GM12878 (cell line): ENCODE measurements around the gene UBALD2.

Experiments
- CBFB ChIP-seq: IDR thresholded peaks from 2 replicates; pipeline ENCODE4 v1.6.1; 2016; ENCODE audit warnings: antibody characterized with exemption, low read depth
- CREB1 ChIP-seq: IDR thresholded peaks from 2 replicates; pipeline ENCODE4 v1.6.1; 2012; ENCODE audit warnings: low read depth, mild to moderate bottlenecking, inconsistent platforms
- EP300 ChIP-seq, 2 experiments: fragments of 150-350 bp in 1 of 2; IDR thresholded peaks; 2 replicates each; pipeline ENCODE4 v1.6.1; 2011 to 2012; ENCODE audit warnings: low read depth in 2 of 2, low read length in 2 of 2, borderline replicate concordance in 1 of 2, improper control_type of control experiment in 1 of 2, inconsistent platforms in 1 of 2; ENCODE audit not compliant: control insufficient read depth in 1 of 2
- EZH2 ChIP-seq: IDR thresholded peaks from 2 replicates; pipeline ENCODE4 v1.6.1; 2012; ENCODE audit warnings: low read depth, mild to moderate bottlenecking, control low read depth, inconsistent platforms, low read length, borderline replicate concordance; ENCODE audit not compliant: control insufficient read depth
- POLR2A ChIP-seq: IDR thresholded peaks from 2 replicates; pipeline ENCODE4 v1.6.1; 2011; ENCODE audit warnings: low read depth, mild to moderate bottlenecking, low read length
- POLR2AphosphoS2 ChIP-seq: IDR thresholded peaks from 2 replicates; pipeline ENCODE4 v1.6.1; 2011; ENCODE audit warnings: low read depth, mild to moderate bottlenecking, low read length, improper control_type of control experiment, moderate library complexity
- POLR2AphosphoS5 ChIP-seq: IDR thresholded peaks from 2 replicates; pipeline ENCODE4 v1.6.1; 2011; ENCODE audit warnings: mild to moderate bottlenecking, low read length, inconsistent platforms
- RAD21 ChIP-seq: IDR thresholded peaks from 2 replicates; pipeline ENCODE4 v1.6.1; 2011; ENCODE audit warnings: mild to moderate bottlenecking, low read depth, low read length, moderate library complexity; ENCODE audit not compliant: insufficient read depth
- TF ChIP-seq, protein P1 (sequence below): IDR thresholded peaks from 2 replicates; pipeline ENCODE4 v1.6.1; 2012; ENCODE audit warnings: low read depth, low read length, improper control_type of control experiment
- TF ChIP-seq, protein P2 (sequence below): fragments of 450-650 bp; IDR thresholded peaks from 2 replicates; pipeline ENCODE4 v1.6.1; 2016; ENCODE audit warnings: mild to moderate bottlenecking

DNA sequence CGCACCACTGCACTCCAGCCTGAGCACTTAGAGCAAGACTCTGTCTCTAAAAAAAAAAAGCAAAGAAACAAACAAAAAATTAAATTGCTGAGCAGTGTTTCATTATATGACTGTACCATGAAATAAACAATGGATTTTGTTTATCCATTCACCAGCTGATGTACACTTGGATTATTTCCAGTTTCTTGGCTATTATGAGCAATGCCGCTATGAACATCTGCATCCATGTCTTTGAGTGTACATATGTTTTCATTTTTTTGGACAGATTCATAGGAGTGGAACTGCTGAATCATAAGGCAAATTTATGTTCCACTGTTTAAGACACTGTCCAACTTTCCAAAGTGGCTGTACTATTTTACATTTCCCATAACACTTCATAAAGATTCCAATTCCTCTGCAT lies 32.8 kb upstream of the UBALD2 start:
- TF ChIP-seq POLR2AphosphoS5 = no peak
- no peak for TF ChIP-seq EZH2
- no peak for TF ChIP-seq CREB1
- TF ChIP-seq EP300 (IDR thresholded peaks at IDR 0.05; ENCODE audit: borderline replicate concordance in 1 of 2, control insufficient read depth in 1 of 2, low read depth in 2 of 2, low read length in 2 of 2) = no peak
- TF ChIP-seq, protein P1, sequence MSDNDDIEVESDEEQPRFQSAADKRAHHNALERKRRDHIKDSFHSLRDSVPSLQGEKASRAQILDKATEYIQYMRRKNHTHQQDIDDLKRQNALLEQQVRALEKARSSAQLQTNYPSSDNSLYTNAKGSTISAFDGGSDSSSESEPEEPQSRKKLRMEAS = no peak
- TF ChIP-seq, protein P2, sequence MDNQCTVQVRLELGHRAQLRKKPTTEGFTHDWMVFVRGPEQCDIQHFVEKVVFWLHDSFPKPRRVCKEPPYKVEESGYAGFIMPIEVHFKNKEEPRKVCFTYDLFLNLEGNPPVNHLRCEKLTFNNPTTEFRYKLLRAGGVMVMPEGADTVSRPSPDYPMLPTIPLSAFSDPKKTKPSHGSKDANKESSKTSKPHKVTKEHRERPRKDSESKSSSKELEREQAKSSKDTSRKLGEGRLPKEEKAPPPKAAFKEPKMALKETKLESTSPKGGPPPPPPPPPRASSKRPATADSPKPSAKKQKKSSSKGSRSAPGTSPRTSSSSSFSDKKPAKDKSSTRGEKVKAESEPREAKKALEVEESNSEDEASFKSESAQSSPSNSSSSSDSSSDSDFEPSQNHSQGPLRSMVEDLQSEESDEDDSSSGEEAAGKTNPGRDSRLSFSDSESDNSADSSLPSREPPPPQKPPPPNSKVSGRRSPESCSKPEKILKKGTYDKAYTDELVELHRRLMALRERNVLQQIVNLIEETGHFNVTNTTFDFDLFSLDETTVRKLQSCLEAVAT = no peak
- TF ChIP-seq RAD21 = no peak
- no peak for TF ChIP-seq POLR2A
- TF ChIP-seq CBFB = no peak
- no peak for TF ChIP-seq POLR2AphosphoS2
